ENCODE data around the gene DYNLRB1. TPM values are rescaled to one million over a fixed set of nuclear protein-coding genes. Genes with fewer than 3 reads are reported as not detected.

Gene DYNLRB1
- total RNA-seq, 4 donors from 2014 or later, result 158 to 258 (median 209) TPM

GRCh38 chr20:34567892-34568865 is 52.0 kb downstream of the DYNLRB1 start:
- ATAC-seq, result no peak
- Histone ChIP-seq H3K27me3 (no peaks in the 10 kb centered on the region), H3K4me1 (no peaks in the 10 kb centered on the region), H3K36me3 (peaks cover 0 to 60% of the 10 kb centered on the region in 2 donors), H3K9me3 (no peaks in the 10 kb centered on the region), H3K4me3 (no peak overlapping the region), H3K27ac (no peak overlapping the region)
- WGBS, 2 donors (ENCODE audit: low coverage in 1 of 2), result 91 to 95% methylated on average over 11 to 12 of the region's 15 CpGs
- TF ChIP-seq POLR2A (IDR thresholded peaks at IDR 0.05) (no peak), EP300 (IDR thresholded peaks at IDR 0.05) (no peak), POLR2AphosphoS5 (IDR thresholded peaks at IDR 0.05) (no peak)
- TF ChIP-seq, protein P1, sequence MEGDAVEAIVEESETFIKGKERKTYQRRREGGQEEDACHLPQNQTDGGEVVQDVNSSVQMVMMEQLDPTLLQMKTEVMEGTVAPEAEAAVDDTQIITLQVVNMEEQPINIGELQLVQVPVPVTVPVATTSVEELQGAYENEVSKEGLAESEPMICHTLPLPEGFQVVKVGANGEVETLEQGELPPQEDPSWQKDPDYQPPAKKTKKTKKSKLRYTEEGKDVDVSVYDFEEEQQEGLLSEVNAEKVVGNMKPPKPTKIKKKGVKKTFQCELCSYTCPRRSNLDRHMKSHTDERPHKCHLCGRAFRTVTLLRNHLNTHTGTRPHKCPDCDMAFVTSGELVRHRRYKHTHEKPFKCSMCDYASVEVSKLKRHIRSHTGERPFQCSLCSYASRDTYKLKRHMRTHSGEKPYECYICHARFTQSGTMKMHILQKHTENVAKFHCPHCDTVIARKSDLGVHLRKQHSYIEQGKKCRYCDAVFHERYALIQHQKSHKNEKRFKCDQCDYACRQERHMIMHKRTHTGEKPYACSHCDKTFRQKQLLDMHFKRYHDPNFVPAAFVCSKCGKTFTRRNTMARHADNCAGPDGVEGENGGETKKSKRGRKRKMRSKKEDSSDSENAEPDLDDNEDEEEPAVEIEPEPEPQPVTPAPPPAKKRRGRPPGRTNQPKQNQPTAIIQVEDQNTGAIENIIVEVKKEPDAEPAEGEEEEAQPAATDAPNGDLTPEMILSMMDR (IDR thresholded peaks at IDR 0.05), result no peak

GRCh38 chr20:34569598-34569997 is 53.4 kb downstream of the DYNLRB1 start:
- peaks cover 0 to 71% of the 10 kb centered on the region in 2 donors for H3K36me3 ChIP-seq
- 86% methylated on average over 1 to 2 of the region's 2 CpGs for WGBS, 2 donors (ENCODE audit: low coverage in 1 of 2)

DNA sequence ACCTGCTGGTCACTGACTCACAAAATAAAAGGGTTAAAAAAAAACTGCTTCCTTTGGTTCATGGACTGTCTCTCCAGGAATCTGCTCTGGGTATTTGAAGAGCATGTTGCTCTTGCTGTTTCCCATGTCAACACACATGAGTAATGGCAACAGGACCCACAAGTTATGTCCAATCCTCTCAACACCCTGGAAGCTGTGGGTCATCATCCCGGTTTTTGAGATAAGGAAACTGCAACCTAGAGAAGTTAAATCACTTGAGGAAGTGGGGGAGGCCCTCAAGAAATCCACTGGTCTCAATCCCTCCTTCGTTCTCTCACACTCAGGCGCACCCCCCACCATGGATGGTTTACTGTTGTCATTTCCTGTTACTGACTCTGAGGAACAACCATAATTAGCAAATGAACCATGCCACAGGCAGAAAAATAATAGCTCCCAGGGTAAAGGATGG is 54.7 kb downstream of the DYNLRB1 start:
- H3K4me3 ChIP-seq, result no peak overlapping the region
- H3K27me3 ChIP-seq, result no peaks in the 10 kb centered on the region
- no peak overlapping the region for H3K27ac ChIP-seq
- H3K9me3 ChIP-seq, result no peaks in the 10 kb centered on the region
- no peak for ATAC-seq
- WGBS, 2 donors (ENCODE audit: low coverage in 1 of 2), result 58 to 68% methylated on average over 2 to 3 of the region's 3 CpGs
- H3K36me3 ChIP-seq, result peaks cover 0 to 73% of the 10 kb centered on the region in 2 donors
- H3K4me1 ChIP-seq, result no peaks in the 10 kb centered on the region
- TF ChIP-seq, protein P1 (IDR thresholded peaks at IDR 0.05), result no peak
- TF ChIP-seq POLR2AphosphoS5 (IDR thresholded peaks at IDR 0.05) (no peak), EP300 (IDR thresholded peaks at IDR 0.05) (no peak), POLR2A (IDR thresholded peaks at IDR 0.05) (no peak)

More at GRCh38 chr20:34569598-34569997, 53.4 kb downstream of the DYNLRB1 start:
- Histone ChIP-seq H3K27me3 (no peaks in the 10 kb centered on the region), H3K9me3 (no peaks in the 10 kb centered on the region), H3K4me3 (no peak overlapping the region), H3K4me1 (no peaks in the 10 kb centered on the region), H3K27ac (no peak overlapping the region)
- TF ChIP-seq EP300 (IDR thresholded peaks at IDR 0.05), result no peak
- TF ChIP-seq, protein P1 (IDR thresholded peaks at IDR 0.05), result no peak
- TF ChIP-seq POLR2A (IDR thresholded peaks at IDR 0.05), result no peak
- TF ChIP-seq POLR2AphosphoS5 (IDR thresholded peaks at IDR 0.05), result no peak
- ATAC-seq, result no peak

- H3K27me3 ChIP-seq, result no peaks in the 10 kb centered on the region
- H3K36me3 ChIP-seq, result peaks cover 0 to 69% of the 10 kb centered on the region in 2 donors
- no peak for ATAC-seq
- no peak overlapping the region for H3K4me3 ChIP-seq
- no peak overlapping the region for H3K27ac ChIP-seq
- H3K9me3 ChIP-seq, result no peaks in the 10 kb centered on the region
- WGBS, 2 donors (ENCODE audit: low coverage in 1 of 2), result 73 to 81% methylated on average over 2 of the region's 5 CpGs
- TF ChIP-seq EP300 (IDR thresholded peaks at IDR 0.05), result no peak
- TF ChIP-seq POLR2A (IDR thresholded peaks at IDR 0.05), result no peak
- TF ChIP-seq, protein P1 (IDR thresholded peaks at IDR 0.05), result no peak
- TF ChIP-seq POLR2AphosphoS5 (IDR thresholded peaks at IDR 0.05), result no peak
- H3K4me1 ChIP-seq, result no peaks in the 10 kb centered on the region
Observed at GRCh38 chr20:34571753-34572152, 55.5 kb downstream of the DYNLRB1 start.
